ENCODE data around the gene MRPL58. TPM values are rescaled to one million over a fixed set of nuclear protein-coding genes. Genes with fewer than 3 reads are reported as not detected.
"Not testable (repeated sequence)": the region's sequence is repeated elsewhere in the genome, so short reads cannot be mapped to it uniquely, and the experiment has no call there.

MRPL58 gene
- total RNA-seq, 1 donor = 23.5 TPM

- no peak overlapping the region for H3K4me2 ChIP-seq (ENCODE audit: insufficient read depth, low read length)
- H3K9me3 ChIP-seq (ENCODE audit: low read depth, low read length) = no peaks in the 10 kb centered on the region
- H3K4me1 ChIP-seq (ENCODE audit: insufficient read depth, low read length) = no peaks in the 10 kb centered on the region
- TF ChIP-seq CTCF (IDR thresholded peaks at IDR 0.05; ENCODE audit: extremely low read depth, low read depth, low read length) = no peak
- no peaks in the 10 kb centered on the region for H3K27me3 ChIP-seq (ENCODE audit: insufficient read depth, low read length)
- H4K20me1 ChIP-seq (ENCODE audit: insufficient read depth, low read length) = no peaks in the 10 kb centered on the region
- H3K36me3 ChIP-seq (ENCODE audit: insufficient read depth, low read length) = peaks cover 43% of the 10 kb centered on the region
- no peak for DNase-seq (ENCODE audit: insufficient read length, low spot score, missing footprints)
- H2AFZ ChIP-seq (ENCODE audit: low read length) = no peak overlapping the region
- no peak overlapping the region for H3K27ac ChIP-seq (ENCODE audit: low read depth, low read length)
- H3K79me2 ChIP-seq (ENCODE audit: insufficient read depth, low read length) = peaks cover 13% of the 10 kb centered on the region
- H3K4me3 ChIP-seq (ENCODE audit: insufficient read depth, low read length) = no peak overlapping the region
These were observed 7.2 kb downstream of the MRPL58 start for GRCh38 chr17:75019710-75020109.

- no peak overlapping the region for H2AFZ ChIP-seq (ENCODE audit: low read length)
- no peaks in the 10 kb centered on the region for H3K4me1 ChIP-seq (ENCODE audit: insufficient read depth, low read length)
- H3K79me2 ChIP-seq (ENCODE audit: insufficient read depth, low read length) = peaks cover 9% of the 10 kb centered on the region
- no peak overlapping the region for H3K4me3 ChIP-seq (ENCODE audit: insufficient read depth, low read length)
- TF ChIP-seq CTCF (IDR thresholded peaks at IDR 0.05; ENCODE audit: extremely low read depth, low read depth, low read length) = no peak
- no peaks in the 10 kb centered on the region for H4K20me1 ChIP-seq (ENCODE audit: insufficient read depth, low read length)
- DNase-seq (ENCODE audit: insufficient read length, low spot score, missing footprints) = peak; percentile 6
- no peaks in the 10 kb centered on the region for H3K27me3 ChIP-seq (ENCODE audit: insufficient read depth, low read length)
- no peaks in the 10 kb centered on the region for H3K9me3 ChIP-seq (ENCODE audit: low read depth, low read length)
- H3K36me3 ChIP-seq (ENCODE audit: insufficient read depth, low read length) = peaks cover 43% of the 10 kb centered on the region
- no peak overlapping the region for H3K4me2 ChIP-seq (ENCODE audit: insufficient read depth, low read length)
- H3K27ac ChIP-seq (ENCODE audit: low read depth, low read length) = no peak overlapping the region
These were observed 8.1 kb downstream of the MRPL58 start for GRCh38 chr17:75020331-75021110.

GRCh38 chr17:75024686-75025397 is 12.4 kb downstream of the MRPL58 start:
- H4K20me1 ChIP-seq (ENCODE audit: insufficient read depth, low read length) = no peaks in the 10 kb centered on the region
- no peaks in the 10 kb centered on the region for H3K79me2 ChIP-seq (ENCODE audit: insufficient read depth, low read length)
- H3K4me1 ChIP-seq (ENCODE audit: insufficient read depth, low read length) = no peaks in the 10 kb centered on the region
- DNase-seq (ENCODE audit: insufficient read length, low spot score, missing footprints) = no peak
- no peak overlapping the region for H3K4me3 ChIP-seq (ENCODE audit: insufficient read depth, low read length)
- TF ChIP-seq CTCF (IDR thresholded peaks at IDR 0.05; ENCODE audit: extremely low read depth, low read depth, low read length) = no peak
- peaks cover 25% of the 10 kb centered on the region for H3K36me3 ChIP-seq (ENCODE audit: insufficient read depth, low read length)
- H3K27me3 ChIP-seq (ENCODE audit: insufficient read depth, low read length) = no peaks in the 10 kb centered on the region
- no peak overlapping the region for H3K27ac ChIP-seq (ENCODE audit: low read depth, low read length)
- no peak overlapping the region for H3K4me2 ChIP-seq (ENCODE audit: insufficient read depth, low read length)
- H2AFZ ChIP-seq (ENCODE audit: low read length) = no peak overlapping the region
- H3K9me3 ChIP-seq (ENCODE audit: low read depth, low read length) = no peaks in the 10 kb centered on the region

DNA sequence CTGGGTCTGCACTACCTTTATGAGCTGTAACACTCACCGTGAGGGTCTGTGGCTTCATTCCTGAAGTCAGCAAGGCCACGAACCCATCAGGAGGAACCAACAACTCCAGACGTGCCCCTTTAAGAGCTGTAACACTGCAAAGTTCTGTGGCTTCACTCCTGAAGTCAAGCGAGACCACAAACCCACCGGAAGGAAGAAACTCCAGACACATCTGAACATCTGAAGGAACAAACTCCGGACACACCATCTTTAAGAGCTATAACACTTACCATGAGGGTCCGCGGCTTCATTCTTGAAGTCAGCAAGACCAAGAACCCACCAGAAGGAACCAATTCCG is 12.9 kb downstream of the MRPL58 start:
- H3K4me1 ChIP-seq (ENCODE audit: insufficient read depth, low read length); DNase-seq (ENCODE audit: insufficient read length, low spot score, missing footprints); H3K9me3 ChIP-seq (ENCODE audit: low read depth, low read length); H3K4me2 ChIP-seq (ENCODE audit: insufficient read depth, low read length); H3K4me3 ChIP-seq (ENCODE audit: insufficient read depth, low read length); H3K79me2 ChIP-seq (ENCODE audit: insufficient read depth, low read length); H4K20me1 ChIP-seq (ENCODE audit: insufficient read depth, low read length); H2AFZ ChIP-seq (ENCODE audit: low read length); H3K27me3 ChIP-seq (ENCODE audit: insufficient read depth, low read length); H3K27ac ChIP-seq (ENCODE audit: low read depth, low read length): not testable (repeated sequence)
- peaks cover 20% of the 10 kb centered on the region for H3K36me3 ChIP-seq (ENCODE audit: insufficient read depth, low read length)

DNA sequence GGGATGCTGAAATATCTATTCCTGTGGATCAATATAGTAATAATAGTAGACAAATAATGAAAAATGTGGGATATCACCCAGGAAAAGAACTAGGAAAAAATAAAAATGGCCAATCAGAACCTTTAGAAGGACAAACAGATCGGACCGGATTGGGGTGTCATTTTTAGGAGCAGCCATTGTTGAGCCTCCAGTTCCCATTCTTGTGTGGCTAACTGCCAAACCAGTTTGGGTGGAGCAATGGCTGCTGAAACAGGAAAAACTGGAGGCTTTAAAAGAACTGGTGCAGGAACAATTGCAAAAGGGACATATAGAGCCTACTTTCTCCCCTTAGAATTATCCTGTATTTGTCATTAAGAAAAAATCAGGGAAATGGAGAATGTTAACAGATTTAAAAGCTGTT is 14.2 kb downstream of the MRPL58 start:
- H3K79me2 ChIP-seq (ENCODE audit: insufficient read depth, low read length); H3K27ac ChIP-seq (ENCODE audit: low read depth, low read length); H3K4me1 ChIP-seq (ENCODE audit: insufficient read depth, low read length); H3K4me2 ChIP-seq (ENCODE audit: insufficient read depth, low read length); H3K9me3 ChIP-seq (ENCODE audit: low read depth, low read length); DNase-seq (ENCODE audit: insufficient read length, low spot score, missing footprints); H2AFZ ChIP-seq (ENCODE audit: low read length); H3K36me3 ChIP-seq (ENCODE audit: insufficient read depth, low read length); H3K27me3 ChIP-seq (ENCODE audit: insufficient read depth, low read length); H4K20me1 ChIP-seq (ENCODE audit: insufficient read depth, low read length); H3K4me3 ChIP-seq (ENCODE audit: insufficient read depth, low read length): not testable (repeated sequence)

Data from osteoblast (primary cell).